ENCODE data around the gene CC2D2B.
"Not testable (repeated sequence)": the region's sequence is repeated elsewhere in the genome, so short reads cannot be mapped to it uniquely, and the experiment has no call there.

The CC2D2B gene

GRCh38 chr10:95907456-95908253 is at the start of gene CC2D2B:
Gene CC2D2B, plus strand, starts transcription at chr10:95907975. Its CDS starts 3,349 bp downstream, at chr10:95911324.
- DNase-seq = peak; percentile 73

GRCh38 chr10:95860166-95860940 is 47.4 kb upstream of the CC2D2B start:
- DNase-seq = no peak

GRCh38 chr10:95861386-95861785 is 46.4 kb upstream of the CC2D2B start:
- DNase-seq = no peak

- peak; percentile 16 for DNase-seq
Observed at GRCh38 chr10:95864906-95865813, 42.6 kb upstream of the CC2D2B start.

GRCh38 chr10:95865814-95866466 is 41.8 kb upstream of the CC2D2B start:
- no peak for DNase-seq

- no peak for DNase-seq
Observed at GRCh38 chr10:95866467-95866842, 41.3 kb upstream of the CC2D2B start.

GRCh38 chr10:95867866-95868265 is 39.9 kb upstream of the CC2D2B start:
- no peak for DNase-seq

GRCh38 chr10:95872158-95872711 is 35.5 kb upstream of the CC2D2B start:
- no peak for DNase-seq

- no peak for DNase-seq
Observed at GRCh38 chr10:95873139-95873538, 34.6 kb upstream of the CC2D2B start.

GRCh38 chr10:95873651-95874050 is 34.1 kb upstream of the CC2D2B start:
- no peak for DNase-seq

GRCh38 chr10:95874783-95875182 is 33.0 kb upstream of the CC2D2B start:
- not testable (repeated sequence) for DNase-seq

GRCh38 chr10:95876756-95877155 is 31.0 kb upstream of the CC2D2B start:
- DNase-seq = no peak

- no peak for DNase-seq
Observed at GRCh38 chr10:95877881-95878280, 29.9 kb upstream of the CC2D2B start.

GRCh38 chr10:95880704-95881103 is 27.1 kb upstream of the CC2D2B start:
- no peak for DNase-seq

- no peak for DNase-seq
Observed at GRCh38 chr10:95881316-95881715, 26.5 kb upstream of the CC2D2B start.

- no peak for DNase-seq
Observed at GRCh38 chr10:95889830-95890229, 17.9 kb upstream of the CC2D2B start.

- no peak for DNase-seq
Observed at GRCh38 chr10:95896071-95896850, 11.5 kb upstream of the CC2D2B start.

- not testable (repeated sequence) for DNase-seq
Observed at GRCh38 chr10:95905897-95906580, 1.7 kb upstream of the CC2D2B start.

GRCh38 chr10:95906677-95907455 is 909 bp upstream of the CC2D2B start:
- peak; percentile 79 for DNase-seq

GRCh38 chr10:95908450-95908849 is 675 bp downstream of the CC2D2B start:
- no peak for DNase-seq
